Measurements from ENCODE around the gene CBY2.

Gene CBY2

DNA sequence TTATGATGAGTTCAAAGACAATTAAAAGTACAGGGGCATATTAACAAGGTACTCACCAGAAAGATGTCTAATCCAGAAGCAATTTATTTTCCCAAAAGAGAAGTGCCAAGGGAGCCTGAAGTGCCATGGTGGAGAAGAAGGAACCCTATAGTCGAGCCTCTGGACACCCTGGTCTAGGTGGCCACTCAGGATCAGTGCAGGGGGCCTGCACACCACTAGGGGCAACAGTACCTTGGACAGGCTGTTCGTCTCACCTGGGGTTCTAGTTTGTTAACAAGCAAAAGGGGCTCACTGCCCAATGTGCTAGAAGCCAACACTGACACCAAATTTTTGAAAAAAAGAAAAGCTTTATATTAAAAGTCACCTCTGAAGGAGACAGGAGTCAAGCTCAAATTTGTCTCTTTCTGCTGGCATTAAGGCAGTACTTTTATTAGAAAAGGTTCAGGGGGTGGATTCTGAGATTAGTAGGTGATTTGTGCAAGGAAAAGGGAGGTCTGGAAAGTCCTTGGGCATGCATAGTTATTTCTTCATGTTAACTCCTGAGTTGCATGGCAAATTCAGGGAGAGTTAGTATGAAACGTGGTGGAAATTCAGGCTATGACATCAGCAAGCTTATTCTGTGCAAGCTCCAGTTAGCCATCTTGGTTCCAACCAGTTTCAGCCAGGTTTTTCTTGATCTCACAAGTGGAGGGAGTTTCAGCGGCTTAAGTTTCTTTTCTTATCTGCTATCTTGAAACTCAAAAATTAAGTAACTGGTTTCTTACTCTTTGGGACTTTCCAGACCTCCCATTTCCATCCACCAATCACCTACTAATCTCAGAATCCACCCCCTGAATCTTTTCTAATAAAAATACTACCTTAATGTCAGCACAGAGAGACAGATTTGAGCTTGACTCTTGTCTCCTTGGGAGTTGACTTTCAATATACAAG lies 884 bp upstream of the CBY2 start:
- DNase-seq (ENCODE audit: low spot score) = peak; percentile 39

DNA sequence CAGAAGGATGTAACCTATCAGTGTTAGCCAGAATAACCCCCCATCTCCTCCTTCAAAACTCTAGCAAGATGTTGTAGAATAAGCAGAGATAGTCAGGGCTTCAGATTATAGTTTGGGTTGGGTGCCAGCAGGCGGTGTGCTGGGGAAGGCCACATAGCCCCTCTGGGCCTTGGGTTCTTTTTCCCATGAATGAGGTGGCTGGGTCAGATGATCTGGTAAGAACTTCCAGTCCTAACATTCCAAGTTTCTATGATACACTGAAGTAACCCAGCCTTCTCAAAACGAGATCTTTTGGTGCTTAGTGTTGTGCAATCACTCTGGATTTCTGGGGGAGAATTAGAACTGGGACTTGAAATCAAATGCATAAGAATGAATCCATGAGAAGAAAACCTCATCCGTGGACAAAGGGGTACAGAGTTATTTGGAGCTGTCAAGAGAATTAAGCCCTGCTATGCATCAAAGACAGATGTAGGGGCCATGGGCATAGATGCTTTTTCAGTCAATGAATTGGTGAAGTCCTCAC lies 810 bp downstream of the CBY2 start:
- no peak for DNase-seq (ENCODE audit: low spot score)

- DNase-seq (ENCODE audit: low spot score) = no peak
These were observed 2.2 kb downstream of the CBY2 start for GRCh38 chr13:45704211-45704739.

DNA sequence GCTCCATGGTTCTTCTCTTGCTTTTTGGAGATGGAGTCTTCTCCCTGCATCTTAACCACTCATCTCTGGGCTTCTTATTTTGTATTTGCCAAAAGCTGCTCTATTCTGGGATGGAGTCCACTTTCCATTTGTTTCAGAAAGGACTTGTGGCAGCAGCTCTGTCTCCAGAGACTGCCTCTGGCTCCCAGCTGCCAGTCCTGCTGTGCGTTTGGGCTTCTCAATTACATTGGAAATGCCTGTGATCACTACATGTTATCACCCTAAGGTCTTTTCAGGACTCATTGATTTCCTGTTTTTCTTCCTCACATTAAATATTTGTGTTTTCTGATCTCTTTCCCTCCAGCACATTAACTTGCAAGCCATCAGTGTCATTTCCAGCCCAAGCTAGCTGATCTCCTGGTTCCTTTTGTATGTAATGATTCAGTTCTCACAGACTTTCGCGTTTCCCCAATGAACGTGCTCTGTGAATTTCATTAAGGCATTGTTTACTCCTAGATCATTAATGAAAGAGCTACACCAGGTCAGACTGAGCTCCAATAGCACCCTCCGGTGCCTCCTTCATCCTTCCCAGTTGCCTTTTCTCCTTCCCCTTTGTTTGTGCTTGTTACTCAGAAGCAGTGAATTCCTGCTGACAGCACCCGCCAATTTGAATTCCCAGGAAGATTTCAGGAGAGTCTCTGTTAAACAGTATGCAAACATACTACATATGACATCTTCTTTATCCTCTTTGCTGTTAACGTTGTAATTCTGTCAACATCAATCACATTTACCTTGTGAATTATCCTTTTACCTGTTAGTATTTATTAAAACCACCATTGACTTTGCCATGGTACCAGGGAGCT lies 3.0 kb downstream of the CBY2 start:
- no peak for DNase-seq (ENCODE audit: low spot score)

DNA sequence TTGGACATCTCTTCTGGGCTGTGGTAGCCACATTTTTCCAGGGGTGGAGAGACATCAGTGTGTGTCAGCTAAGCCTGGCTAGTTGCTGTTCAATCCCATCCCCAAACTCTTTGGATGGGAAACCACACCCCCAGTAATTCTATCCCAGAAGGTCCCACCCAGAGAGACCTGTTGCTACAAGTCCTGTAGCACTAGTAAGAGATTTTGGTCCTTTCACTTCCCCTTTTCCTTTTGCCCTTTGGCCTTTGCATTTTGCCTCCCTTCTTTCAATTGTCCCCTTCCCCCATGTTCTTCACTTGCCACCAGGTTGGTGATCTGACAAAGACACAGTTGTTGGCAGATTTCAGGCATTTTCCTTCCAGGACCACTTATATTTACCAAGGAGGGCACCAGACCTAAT lies 3.8 kb downstream of the CBY2 start:
- DNase-seq (ENCODE audit: low spot score) = no peak

DNA sequence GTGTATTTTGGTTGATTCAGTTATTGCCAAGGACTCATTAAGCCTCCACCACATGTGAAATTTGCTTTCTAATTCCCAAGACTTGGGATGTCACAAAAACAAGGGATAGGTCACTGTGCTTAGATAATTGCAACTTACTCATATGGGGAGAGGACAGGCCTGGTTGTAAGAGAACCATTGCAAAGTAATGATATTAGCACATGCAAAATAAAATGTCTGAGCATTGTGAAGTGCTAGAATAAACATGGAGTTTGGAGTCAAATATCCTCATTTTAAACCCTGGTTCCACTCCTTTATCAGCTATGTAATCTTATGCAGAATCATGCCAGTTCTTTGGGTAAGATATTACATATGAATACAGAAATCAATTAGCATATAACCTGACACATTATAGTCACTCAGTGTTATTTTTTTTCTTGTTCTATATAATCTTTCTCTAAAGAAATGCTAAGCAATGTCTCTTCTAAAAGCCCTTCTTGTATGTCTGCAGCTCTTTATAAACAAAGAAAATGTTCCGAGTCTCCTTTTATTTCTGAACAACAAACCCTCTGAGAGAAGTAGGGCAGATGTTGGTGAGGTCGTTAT lies 5.5 kb downstream of the CBY2 start:
- DNase-seq (ENCODE audit: low spot score) = no peak

DNA sequence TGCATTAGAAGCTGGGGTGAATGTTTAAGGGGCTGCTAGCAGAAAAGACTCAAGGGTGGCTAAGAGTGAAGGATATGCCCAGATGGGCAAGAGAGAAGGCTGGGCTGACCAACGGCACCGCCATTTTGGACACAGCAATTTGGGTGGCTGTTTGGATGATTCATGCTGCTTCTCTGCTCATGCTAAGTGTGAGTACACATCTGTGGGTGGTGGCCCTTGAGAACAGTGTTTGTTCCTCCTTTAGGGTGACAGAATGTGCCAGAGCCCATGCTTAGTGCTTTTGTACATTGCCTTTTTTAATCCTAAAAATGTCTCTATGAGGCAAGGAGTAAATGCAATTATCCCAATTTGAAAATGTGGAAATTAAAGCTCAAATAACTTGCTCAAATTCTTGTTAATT lies 9.8 kb downstream of the CBY2 start:
- no peak for DNase-seq (ENCODE audit: low spot score)

GRCh38 chr13:45713106-45713690 lies 11.1 kb downstream of the CBY2 start:
- no peak for DNase-seq (ENCODE audit: low spot score)

DNA sequence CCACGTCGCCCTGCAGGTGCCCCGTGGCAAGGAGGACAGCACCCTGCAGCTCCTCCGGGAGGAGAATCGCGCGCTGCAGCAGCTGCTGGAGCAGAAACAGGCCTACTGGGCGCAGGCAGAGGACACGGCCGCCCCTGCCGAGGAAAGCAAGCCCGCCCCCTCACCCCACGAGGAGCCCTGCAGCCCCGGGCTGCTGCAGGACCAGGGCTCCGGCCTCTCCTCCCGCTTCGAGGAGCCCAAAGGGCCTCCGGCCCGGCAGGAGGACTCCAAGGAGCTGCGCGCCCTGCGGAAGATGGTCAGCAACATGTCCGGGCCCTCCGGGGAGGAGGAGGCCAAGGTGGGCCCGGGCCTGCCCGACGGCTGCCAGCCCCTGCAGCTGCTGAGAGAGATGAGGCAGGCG lies 11.6 kb downstream of the CBY2 start:
- DNase-seq (ENCODE audit: low spot score) = no peak

- no peak for DNase-seq (ENCODE audit: low spot score)
These were observed 12.1 kb downstream of the CBY2 start for GRCh38 chr13:45714170-45714569.

DNA sequence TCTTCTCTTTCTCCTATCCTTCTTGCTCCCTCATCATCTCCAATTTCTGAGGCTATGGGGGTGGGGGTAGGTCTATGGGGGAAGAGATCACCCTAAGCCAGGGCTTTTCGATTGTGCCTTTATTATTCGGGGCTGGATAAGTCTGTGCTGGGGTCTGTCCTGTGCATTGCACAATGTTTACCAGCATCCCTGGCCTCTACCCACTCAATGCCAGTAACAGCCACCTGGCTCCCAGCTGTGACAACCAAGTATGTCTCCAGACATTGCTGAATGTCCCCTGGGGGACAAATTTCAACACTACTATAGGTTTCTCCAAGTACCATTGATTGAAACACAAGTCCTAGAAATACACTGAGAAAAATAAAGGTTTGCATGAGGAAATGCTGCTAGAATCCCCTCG lies 13.2 kb downstream of the CBY2 start:
- no peak for DNase-seq (ENCODE audit: low spot score)

GRCh38 chr13:45717349-45717748 lies 15.2 kb downstream of the CBY2 start:
- DNase-seq (ENCODE audit: low spot score) = no peak

DNA sequence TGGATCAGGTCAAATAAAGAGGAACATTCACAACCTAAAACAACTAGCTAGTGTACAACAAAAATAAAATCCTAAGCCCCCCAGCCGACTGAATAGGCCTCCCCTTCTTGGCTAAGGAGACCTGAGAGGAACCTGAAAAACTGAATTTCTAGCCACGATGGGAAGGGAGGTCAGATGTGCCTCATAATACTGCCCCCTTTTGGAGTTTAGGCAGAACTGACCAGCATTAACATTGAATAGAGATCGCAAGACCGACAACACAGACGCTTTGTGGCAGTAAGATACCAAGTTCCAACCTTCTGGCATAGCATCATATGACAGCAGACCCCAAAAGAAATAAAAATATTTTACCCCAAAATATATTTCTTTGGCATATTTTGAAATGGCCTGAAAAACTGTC lies 15.9 kb downstream of the CBY2 start:
- peak; percentile 59 for DNase-seq (ENCODE audit: low spot score)

DNA sequence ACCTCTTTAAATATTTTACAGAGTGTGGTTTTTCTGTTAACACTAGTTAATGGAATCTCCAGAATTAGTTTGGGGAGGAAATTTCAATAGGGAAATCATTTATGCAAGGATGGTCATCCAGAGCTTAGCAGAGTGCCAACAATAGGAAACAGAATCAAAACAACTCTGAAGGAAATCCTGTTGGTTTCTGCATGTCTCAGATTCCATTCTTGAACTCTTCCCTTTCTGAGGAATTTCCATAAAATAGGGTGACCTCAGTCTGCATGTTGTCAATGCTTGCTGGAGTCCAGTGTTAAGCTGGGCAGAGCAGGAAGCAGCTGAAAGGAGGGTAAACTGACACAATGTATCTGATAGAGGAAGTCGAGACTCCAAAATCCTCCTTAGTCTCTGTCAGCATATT lies 16.9 kb downstream of the CBY2 start:
- no peak for DNase-seq (ENCODE audit: low spot score)

- DNase-seq (ENCODE audit: low spot score) = no peak
These were observed 19.1 kb downstream of the CBY2 start for GRCh38 chr13:45721203-45721731.

DNA sequence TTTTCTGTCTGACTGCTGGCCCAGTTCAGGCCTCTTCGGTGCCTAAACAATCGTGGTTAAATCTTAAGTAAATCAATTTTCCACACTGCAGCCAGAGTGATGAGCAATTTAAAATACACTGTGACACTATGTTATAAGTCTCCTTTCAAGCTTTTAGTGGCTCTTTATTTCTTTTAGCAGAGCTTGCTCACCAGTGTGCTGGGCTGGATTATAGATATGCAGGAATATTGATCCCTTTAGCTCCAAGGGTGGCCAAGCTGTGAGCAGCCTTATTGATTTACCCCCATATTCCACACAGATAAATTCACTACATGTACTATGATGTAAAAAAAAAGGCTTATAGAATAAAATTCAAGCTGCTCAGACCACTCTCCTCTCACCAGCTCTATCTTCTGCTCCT lies 21.7 kb downstream of the CBY2 start:
- no peak for DNase-seq (ENCODE audit: low spot score)

DNA sequence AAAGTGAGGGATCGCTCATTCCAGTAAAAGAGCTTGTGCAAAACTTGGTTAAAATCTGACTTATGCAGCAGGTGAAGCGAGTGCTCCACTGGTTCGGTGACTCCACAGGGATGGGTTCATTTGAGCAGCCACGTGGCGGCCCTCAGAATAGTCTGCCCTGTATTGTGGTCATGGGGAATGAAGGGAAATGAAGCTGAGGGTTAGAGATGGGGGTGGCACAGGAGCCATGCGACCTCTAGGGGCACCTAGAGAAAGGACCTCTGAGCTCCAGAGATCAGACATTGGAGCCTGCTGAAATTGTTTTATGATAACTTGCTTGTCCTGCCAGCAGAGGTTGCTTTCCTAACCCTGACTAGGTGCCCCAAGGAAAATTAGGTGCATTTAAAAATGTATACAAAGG lies 26.6 kb downstream of the CBY2 start:
- DNase-seq (ENCODE audit: low spot score) = peak; percentile 80

DNA sequence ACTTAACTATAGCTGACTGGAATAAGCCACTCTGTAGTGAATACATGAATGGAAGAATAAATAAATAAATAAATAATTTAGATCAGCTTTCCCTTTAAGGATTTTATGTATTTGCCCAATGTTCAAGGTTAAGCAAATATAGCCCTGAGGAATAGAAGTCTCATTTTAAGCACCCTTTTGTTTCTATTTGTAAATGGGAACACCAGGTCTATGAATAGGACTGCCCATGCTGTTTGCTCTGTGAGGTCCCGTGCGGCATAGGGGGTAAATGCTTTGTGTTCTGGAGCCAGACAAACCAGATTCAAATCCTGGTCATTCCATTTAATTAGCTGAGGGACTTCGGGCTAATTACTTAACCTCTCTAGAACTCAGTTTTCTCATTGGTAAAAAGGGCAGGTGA lies 29.3 kb downstream of the CBY2 start:
- no peak for DNase-seq (ENCODE audit: low spot score)

DNA sequence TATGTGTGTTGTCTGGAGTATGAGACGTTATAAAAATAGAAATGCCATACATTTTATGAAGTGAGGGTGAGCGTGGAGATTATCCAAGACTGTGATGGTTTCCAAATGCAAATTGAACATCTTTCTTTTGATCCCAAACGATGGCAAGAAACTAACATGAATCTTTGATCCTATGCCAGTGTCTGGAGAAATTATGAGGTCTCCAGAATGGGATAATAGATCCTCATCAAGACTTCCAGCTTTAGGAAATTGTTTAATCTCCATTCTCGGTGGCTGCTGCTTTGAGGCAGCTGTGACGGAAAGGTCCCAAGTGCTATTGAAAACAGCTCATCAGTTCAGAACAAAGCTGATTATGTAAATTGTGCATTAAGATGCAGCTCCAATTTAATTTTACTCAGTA lies 30.8 kb downstream of the CBY2 start:
- no peak for DNase-seq (ENCODE audit: low spot score)

DNA sequence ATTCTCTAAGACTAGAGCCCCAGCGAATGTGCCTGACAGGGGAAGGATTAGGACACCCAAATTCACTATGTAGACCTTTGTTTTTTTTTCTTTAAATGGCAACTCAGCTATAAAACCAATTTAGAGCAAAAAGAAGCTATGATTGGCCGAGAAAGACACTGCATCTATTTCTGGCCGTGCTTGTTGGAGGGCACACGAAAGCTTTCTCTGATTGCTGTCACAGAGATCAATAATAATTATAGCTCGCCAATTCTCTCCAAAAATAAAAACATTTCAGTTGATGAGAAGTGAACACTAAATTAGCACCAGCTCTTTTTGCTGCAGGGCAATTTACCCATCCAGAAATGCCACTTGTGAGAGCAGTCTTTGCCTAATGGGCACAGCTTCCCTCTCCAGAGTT lies 31.2 kb downstream of the CBY2 start:
- DNase-seq (ENCODE audit: low spot score) = no peak

DNA sequence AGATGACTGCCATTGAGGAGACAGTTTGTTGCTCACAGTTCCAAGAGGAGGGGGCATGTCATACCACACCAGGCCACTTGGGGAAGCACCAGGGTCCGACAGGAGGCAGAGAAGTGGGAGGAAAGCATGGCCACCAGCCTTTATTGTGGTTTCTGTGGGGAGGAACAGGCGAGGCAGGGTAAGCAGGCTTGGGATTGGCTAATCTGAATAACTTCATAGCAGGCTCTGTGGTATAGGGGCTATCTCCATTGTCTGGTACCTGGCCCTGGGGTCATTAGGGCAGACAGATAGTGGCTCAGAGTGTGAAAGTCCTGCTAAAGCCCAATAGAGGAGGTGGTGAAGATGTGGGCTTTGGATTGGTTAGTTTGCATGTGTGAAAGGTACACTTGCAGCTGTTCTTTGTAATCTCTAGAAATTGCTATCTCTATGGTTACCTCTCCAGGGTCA lies 35.5 kb downstream of the CBY2 start:
- peak; percentile 39 for DNase-seq (ENCODE audit: low spot score)

GRCh38 chr13:45742985-45743384 lies 40.9 kb downstream of the CBY2 start:
- no peak for DNase-seq (ENCODE audit: low spot score)
